Measurements from ENCODE around the gene CYP3A4. TPM values are rescaled to one million over a fixed set of nuclear protein-coding genes. Genes with fewer than 3 reads are reported as not detected.
"Not testable (repeated sequence)": the region's sequence is repeated elsewhere in the genome, so short reads cannot be mapped to it uniquely, and the experiment has no call there.

Gene CYP3A4
- not detected in 2 replicates for total RNA-seq (2014; rRNA removed; shearing (Covaris generic))

DNA sequence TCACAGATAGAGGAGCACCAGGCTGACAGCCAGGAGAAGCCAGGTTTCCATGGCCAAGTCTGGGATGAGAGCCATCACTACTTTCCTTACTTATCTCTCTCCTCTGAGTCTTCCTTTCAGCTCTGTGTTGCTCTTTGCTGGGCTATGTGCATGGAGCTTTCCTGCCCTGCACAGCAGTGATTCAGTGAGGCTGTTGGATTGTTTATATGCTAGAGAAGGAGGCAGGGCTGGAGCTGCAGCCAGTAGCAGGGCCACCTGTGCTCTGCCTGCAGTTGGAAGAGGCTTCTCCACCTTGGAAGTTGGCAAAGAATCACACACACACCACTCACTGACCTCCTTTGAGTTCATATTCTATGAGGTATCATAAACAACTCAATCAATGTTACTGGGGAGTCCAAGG is at the start of gene CYP3A4:
Gene CYP3A4 (minus strand): TSS at position 178 of the 400 bp plus-strand sequence. CDS start 103 bp downstream, at position 75.
- DNase-seq (ENCODE audit: low read depth), result no peak

DNA sequence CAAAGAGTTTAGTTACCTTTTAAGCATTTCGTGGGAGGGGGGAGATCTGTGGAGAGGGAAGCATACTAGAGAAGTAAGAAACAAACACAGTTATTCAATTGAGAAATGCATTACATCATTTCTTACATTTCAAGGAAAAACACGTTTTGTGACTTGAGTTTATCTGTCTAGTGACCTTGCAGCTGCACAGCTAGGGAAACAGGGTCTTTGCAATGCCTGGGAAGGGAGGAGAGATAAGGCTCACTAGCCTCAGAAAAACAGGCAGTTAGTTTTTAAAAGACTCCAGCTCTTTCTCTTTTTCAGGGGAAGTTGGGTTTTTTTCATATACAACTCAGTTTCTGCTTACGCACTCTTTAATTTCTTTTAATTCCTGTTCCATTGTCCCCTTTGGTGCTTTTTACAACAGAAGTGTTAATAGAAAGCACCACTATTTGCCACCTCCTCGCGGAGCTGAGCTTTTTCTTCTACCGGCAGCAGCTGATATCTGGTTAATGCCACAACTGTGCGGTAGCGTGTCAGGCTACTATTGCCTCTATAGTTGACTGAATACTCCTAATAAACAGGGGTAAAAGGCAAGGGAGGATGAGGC is 49.4 kb upstream of the CYP3A4 start:
- DNase-seq (ENCODE audit: low read depth), result no peak

DNA sequence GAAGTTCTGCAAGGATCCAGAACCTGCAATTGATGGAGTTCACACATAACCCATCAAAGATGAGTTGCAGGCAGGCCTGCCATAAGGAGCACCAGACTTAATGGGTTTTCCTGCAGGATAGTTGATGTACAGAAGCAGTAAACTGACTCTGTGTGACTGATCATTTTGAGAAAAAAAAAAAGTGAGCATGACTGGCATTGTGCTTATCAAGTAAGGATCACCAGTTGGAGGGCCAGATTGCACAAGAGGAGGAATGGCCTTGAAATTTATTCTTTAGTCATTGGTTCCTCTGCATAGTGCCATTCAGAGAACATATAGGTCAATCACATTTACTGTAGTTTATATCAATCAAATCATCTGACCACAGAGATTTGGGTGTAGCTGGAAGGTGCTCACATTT is 47.6 kb upstream of the CYP3A4 start:
- DNase-seq (ENCODE audit: low read depth), result no peak

DNA sequence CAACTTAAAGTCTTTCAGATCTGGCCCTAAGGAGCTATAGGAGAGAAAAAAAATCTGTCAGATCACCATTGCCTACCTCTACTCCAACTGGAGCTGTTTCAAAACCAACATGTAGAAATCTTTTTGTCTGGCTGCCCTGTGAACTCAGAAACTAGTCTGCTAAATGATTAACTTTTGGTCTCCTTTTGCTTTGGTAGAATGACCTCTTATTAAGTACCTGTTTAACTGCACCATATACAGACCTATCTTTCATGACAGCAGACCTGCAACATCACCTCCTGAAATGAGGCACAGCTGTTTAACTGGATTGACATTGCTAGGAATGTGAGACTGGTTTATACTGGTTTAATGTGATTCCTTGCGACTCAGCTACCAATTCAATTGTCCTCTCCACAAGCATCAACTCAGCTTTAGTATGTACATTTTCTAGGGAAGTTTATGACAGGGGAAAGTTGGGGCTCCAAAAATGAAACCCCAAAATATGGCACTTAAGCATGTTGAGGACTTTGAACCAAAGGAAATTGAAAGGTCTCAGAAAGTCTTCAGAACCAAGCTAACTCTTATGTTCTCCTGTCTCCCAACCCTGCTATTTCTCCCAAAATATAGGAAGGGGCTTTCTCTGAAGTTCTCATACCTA is 45.7 kb upstream of the CYP3A4 start:
- no peak for DNase-seq (ENCODE audit: low read depth)

DNA sequence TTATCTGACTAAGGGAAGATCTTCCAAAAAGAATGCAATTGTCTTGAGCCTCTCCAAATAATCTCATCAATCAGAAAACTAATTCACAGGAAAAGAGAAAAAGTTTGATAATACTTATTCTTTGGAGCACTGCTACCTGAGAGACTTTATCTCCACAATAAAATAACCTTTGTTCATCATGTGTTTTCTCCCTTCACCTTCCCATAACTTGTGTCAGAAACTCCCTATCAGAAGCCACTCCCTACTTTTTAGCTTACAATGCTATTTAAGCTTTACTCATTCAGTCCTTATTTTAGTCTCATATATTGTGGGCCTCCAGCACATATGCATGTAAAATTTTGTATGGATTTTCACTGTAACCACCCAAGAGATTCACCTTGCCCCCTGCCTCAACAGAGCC is 44.8 kb upstream of the CYP3A4 start:
- DNase-seq (ENCODE audit: low read depth), result no peak

DNA sequence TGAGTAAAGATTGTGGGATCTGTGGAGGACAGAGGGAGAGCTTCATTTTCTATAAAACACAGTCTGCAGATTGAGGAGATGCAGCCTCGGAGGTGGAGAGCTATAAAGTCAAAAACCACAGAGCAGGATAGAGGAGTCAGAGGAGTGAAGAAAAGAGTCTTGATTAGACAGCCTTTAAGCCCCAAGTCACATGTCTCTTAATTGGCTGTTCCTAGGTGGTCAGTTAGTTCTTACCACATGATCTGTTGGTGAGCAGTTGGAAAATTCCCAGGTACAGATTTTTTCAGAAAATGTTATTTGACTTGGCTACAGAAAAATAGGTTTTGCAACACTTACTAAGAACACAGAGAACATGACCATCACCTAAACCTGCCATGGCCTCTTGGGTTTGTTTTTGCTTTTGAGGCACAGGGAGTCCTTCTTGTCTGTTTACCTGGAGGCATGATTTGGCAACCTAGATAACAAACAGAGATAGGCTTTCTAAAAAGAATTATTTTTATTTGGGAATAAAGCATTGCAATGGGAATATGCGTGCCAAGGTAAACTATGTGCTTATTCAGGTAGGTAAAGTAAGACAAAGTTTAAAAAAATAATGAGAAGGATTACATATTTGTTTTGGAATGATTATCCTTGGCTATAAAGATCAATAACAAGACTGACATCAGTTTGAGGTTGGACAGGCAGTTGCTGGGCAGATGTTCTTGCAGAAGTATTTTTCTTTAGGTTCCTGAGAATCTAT is 43.2 kb upstream of the CYP3A4 start:
- no peak for DNase-seq (ENCODE audit: low read depth)

DNA sequence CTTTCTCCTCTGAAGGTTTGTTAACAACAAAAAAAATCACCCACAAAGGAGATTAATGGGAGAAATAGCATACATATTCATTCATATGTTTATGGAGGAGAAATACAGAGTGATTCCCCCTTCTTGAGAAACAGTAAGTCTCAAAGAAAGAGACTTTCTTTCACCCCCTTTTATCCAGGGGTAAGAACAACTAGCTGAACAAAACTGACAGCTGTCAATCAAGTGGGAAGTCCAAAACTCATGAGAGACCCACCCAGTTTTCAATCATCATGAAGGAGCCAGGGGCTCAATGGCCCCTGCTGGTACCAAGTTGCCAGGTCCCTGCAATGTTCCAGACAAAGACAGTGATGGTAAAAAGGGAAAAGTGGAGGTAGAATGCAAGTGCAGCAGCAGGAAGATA is 41.9 kb upstream of the CYP3A4 start:
- no peak for DNase-seq (ENCODE audit: low read depth)

DNA sequence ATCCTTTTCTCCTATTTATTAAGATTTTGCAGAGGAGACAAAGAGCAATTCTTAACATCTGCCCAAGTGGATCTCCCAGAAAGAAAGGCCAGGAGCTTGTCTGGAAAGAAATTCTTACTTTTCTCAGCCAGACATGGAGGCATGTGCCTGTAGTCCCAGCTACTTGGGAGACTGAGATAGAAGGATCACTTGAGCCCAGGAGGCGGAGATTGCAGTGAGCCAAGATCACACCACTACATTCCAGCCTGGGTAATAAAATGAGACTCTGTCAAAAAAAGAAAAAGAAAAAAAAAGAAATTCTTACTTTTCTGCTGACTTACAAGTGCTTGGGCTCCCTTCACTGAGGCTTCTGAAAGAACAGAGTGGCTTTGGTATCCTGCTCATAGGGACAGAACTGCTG is 41.5 kb upstream of the CYP3A4 start:
- DNase-seq (ENCODE audit: low read depth), result no peak

DNA sequence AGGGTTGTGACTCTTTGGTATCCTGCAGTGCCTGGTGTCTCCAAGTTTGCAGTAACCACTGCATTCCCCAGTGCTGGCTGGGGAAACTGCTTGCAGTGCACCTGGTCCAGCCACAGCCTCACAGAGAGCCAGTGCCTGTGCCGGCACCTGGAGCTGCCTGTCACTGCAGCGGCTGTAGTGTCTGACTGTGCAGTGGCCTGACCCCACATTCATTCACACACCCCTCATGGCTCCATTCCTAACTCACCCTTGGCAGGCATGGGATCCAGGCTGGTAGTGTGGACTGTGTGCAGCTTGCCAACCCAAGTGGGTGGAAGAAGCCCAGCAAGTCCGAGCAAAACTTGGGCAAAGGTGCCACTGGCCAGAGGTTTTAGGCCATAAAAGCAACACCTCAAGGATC is 40.1 kb upstream of the CYP3A4 start:
- no peak for DNase-seq (ENCODE audit: low read depth)

DNA sequence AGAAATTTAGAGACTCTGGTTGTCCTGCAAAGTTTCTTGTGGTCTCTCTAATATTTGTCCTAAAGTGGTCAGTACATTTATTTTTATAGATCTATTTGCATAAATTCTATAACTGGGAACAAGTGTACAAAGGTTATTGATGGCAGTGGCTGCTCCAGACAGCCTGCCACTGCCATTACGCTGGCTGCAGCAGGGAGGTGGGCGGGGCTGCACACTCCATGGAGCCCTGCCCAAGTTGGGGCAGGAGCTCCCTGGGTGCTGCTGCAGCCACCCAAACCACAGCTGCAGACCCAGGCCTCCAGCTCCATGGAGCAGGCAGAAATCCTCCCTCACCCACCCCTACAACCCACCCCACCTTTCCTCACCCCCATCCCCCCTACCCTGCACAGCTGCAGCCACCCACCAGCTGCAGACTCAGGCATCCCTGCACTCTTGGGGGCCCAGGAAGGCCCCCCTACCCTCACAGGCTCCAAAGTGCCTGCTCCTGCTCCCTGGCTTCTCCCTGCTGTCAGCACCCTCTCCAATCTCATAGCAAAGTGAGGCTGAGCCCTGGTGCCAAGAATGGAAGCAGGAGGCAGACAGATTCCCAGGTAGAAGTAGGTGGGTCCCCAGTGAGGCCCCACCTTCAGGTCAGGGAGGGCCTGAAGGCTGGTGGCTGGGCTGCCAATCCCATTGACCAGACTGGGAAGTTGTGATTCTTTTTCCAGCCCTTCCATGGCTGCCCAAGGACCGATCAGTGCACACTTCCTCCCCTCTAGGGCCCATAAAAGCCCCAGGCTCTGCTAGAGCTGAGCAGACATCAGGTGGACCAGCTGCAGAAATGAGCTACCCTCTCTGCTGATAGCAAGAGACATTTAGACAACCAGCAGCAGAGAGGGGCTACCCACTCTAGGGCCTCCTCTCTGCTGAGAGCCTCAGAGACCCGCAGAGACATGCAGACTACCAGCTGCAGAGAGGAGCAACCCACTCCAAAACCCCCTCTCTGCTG is 39.0 kb upstream of the CYP3A4 start:
- DNase-seq (ENCODE audit: low read depth), result no peak

DNA sequence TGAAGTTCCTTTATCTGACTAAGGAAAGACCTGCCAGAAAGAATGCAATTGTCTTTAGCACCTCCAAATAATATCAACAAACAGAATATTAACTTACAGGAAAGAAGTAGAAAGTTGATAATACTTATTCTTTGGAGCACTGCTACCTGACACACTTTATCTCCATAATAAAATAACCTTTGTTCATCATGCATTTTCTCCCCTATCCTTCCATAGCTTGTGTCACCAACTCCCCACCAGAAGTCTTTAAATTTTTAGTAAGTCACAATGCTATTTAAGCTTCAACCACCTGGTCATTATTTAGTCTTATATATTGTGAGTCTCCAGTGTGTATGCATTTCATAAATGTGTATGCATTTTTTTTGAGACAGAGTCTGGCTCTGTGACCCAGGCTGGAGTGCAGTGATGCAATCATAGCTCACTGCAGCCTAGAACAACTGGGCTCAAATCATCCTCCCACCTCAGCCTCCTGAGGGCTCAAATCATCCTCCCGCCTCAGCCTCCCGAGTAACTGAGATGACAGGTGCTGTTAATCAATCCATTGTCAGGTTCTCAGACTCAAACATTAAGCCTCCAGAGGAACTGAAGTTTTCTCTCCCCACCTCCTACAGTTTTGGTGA is 36.5 kb upstream of the CYP3A4 start:
- DNase-seq (ENCODE audit: low read depth), result no peak

DNA sequence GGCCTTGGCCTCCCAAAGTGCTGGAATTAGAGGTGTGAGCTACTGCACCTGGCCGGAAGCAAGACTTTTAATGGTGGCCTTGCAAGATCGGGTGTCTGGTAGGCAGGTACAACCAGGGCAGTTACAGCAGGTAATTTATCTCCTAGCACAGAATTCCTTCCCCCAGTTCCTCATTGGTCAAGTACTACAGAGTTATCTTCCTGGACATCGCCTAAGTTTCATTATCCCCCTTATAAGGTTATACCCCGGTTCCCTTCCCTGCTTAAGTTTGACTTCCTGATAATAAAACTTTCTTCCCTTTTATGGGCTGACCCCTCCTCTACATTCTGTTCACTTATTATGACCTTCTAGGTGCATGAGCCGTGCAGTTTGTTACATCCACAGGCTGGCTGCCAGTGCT is 24.8 kb upstream of the CYP3A4 start:
- DNase-seq (ENCODE audit: low read depth), result no peak

DNA sequence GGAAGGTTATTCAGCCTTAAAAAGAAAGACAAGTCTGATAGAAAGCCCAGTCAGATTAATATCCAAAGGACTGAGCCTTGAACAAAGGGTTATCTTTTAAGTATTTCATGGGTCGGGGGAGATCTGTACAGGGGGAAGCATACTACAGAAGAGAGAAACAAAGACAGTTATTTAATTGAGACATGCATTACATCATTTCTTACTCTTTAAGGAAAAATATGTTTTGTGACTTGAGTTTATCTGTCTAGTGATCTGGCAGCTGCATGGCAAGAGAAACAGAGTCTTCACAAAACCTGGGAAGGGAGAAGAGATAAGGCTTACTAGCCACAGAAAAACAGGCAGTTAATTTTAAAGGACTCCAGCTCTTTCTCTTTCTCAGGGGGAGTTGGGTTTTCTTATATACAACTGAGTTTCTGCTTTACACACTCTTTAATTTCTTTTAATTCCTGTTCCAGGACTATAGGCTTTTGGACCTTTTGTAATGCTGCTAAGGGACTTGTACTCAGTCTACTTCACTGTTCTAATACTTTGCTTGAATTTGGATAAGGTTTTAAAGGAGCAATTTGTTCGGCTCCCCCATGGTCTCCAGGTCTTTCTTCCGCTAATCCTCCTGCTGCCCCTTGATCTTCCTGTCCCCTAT is 23.0 kb upstream of the CYP3A4 start:
- DNase-seq (ENCODE audit: low read depth), result no peak

DNA sequence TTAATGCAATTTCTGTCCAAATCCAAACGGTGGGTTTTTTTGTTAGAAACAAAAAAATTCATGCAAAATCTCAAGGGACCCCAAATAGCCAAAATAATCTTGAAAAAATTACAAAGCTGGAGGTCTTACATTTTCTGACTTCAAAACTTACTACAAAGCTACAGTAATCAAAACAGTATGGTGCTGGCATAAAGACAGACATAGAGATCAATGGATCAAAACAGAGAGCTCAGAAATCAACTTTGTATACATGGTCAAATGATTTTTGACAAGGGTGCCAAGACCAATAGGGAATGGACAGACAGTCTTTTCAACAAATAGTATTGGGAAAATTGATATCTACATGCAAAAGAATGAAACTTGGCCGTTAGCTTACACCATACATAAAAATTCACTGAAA is 21.7 kb upstream of the CYP3A4 start:
- no peak for DNase-seq (ENCODE audit: low read depth)

DNA sequence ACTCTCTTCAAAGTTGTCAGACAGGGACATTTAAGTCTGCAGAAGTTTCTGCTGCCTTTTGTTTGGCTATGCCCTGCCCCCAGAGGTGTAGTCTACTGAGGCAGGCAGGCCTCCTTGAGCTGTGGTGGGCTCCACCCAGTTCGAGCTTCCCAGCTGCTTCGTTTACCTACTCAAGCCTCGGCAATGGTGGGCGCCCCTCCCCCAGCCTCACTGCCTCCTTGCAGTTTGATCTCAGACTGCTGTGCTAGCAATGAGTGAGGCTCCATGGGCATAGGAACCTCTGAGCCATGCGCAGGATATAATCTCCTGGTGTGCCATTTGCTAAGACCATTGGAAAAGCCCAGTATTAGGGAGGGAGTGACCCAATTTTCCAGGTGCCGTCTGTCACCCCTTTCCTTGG is 19.1 kb upstream of the CYP3A4 start:
- not testable (repeated sequence) for DNase-seq (ENCODE audit: low read depth)

DNA sequence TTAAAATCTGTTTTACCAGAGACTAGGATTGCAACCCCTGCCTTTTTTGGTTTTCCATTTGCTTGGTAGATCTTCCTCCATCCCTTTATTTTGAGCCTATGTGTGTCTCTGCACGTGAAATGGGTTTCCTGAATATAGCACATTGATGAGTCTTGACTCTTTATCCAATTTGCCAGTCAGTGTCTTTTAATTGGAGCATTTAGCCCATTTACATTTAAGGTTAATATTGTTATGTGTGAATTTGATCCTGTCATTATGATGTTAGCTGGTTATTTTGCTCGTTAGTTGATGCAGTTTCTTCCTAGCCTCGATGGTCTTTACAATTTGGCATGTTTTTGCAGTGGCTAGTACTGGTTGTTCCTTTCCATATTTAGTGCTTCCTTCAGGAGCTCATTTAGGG is 17.4 kb upstream of the CYP3A4 start:
- not testable (repeated sequence) for DNase-seq (ENCODE audit: low read depth)

DNA sequence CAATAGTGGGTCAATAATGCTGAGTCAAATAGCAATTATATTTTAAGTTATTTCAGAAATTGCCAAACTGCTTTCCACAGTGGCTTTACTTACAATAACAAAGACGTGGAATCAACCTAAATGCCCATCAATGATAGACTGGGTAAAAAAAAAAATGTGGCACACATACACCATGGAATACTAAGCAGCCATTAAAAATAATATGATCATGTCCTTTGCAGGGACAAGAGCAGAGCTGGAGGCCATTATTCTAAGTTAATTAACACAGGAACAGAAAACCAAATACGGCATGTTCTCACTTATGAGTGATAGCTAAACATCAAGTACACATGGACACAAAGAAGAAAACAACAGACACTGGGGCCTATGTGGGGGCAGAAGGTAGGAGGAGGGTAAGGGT is 15.0 kb upstream of the CYP3A4 start:
- DNase-seq (ENCODE audit: low read depth), result no peak

DNA sequence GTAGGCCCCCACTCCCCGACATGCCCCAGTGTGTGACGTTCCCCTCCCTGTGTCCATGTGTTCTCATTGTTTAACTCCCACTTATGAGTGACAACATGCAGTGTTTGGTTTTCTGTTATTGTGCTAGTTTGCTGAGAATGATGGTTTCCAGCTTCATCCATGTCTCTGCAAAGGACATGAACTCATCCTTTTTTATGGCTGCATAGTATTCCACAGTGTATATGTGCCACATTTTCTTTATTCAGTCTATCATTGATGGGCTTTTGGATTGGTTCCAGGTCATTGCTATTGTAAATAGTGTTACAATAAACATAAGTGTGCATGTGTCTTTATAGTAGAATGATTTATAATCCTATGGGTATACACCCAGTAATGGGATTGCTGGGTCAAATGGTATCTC is 11.9 kb upstream of the CYP3A4 start:
- DNase-seq (ENCODE audit: low read depth), result not testable (repeated sequence)

DNA sequence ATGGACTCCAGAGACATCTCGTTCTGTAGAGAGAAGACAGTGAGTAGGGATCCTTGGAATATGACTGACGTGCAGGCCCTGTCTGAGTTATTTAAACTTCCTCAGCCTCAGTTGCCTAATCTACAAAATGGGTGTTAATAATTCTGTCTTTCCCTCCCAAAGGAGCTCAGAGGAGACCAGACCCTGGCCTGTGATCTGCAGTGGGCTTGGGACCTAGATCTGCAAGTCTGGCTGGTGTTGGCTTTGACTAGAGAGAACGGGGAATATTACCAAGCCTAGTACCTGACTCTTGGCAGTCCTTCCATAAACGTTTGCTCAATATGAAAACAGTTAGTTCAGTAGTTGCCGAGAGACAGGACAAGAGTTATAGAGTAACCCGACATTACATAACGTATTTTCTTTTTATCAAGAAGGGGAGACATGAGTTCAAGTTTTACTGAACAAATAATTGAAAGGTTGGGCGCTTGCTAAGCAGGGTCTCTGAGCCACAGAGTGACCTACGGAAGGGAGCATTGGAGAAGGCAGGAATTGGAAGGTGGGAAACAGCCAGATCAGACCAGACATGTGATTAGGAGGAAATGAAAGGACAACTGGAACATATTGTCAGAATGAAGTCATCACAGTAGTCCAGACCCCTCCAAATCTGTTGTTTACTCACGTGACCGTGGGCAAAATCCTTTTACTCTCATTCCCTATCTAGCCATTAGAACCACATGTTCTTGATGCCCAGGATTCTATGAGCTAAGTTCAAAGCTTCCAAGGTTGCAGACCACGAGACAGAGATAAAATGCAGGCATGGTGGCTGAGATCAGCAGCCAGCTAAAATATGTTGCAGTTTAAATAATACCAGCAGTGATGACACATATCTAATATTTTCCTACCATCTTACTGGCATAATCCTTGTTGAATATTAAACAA is 10.9 kb upstream of the CYP3A4 start:
- peak; percentile 23 for DNase-seq (ENCODE audit: low read depth)

DNA sequence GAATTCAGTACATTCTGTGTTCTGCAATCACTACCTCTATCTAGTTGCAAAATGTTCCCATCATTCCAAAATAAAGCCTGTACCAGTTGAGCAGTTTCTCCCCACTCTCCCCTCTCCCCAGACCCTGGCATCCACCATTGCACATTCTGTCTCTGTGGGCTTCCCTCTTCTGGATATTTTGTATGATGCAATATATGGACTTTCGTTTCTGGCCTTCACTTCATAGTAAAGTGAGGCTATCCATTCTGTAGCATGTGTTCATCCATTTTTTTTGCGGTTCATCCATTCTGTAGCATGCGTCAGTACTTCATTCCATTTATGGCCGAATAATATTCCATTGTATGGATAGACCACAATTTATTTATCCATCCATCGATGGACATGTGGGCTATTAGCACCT is 9.5 kb upstream of the CYP3A4 start:
- no peak for DNase-seq (ENCODE audit: low read depth)
